HepG2 (cell line): Measurements from ENCODE around the gene ERCC6L2.

Experiments
- KDM4B ChIP-seq: sonication (generic); formaldehyde crosslinking; IDR thresholded peaks from 2 replicates; pipeline ENCODE4 v1.4.0; 2020; ENCODE audit warnings: missing genetic modification reagents
- SIN3A ChIP-seq: IDR thresholded peaks from 2 replicates; pipeline ENCODE4 v1.6.1; 2011; ENCODE audit warnings: low read depth, mild to moderate bottlenecking, control low read depth, low read length, borderline replicate concordance

DNA sequence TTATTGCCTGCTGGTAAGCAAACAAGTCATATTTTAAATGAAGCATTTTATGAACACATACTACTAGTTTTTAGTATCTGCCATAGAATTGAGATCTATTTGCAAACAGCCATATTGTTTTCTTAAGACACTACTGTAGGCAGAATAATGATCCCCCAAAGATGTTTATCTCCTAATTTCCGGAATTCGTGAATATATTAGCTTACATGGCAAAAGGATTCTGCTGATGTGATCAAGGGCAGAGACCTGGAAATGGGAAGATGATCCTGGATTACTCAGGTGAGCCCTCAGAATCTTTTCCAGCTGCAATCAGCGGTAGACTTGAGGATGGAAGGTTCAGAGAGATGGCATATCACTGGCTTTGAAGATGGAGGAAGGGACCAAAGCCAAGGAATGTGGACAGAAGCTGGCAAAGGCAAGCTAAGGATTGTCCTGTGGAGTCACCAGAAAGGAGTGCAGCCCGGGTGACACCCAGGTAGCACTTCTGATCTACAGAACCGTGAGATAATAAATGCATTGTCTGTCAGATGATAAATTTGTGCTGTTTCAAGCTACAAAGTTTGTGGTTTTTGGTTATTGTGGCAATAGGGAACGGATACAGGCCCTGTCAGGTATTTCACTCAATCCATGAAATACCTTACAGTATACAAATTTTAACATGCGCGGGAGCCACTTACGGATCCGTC lies 1.0 kb upstream of the ERCC6L2 start:
- TF ChIP-seq KDM4B = no peak
- no peak for TF ChIP-seq SIN3A
